Thyroid gland (tissue), 4 donors: ENCODE results near the gene ZNF423. TPM values are rescaled to one million over a fixed set of nuclear protein-coding genes. Genes with fewer than 3 reads are reported as not detected.

Source experiments
- DNase-seq, 2 donors: peaks; one replicate each; pipeline ENCODE4 v3.0.0-alpha.2; 2019
- H3K27ac ChIP-seq, 3 donors: fragments of 200-600 bp; sonication (generic); 1 replicate in 2 of 3; 2 replicates in 1 of 3; pipeline ENCODE4 v1.5.1; 2016 to 2019; ENCODE audit warnings: mild to moderate bottlenecking in 1 of 3, moderate library complexity in 1 of 3
- H3K27me3 ChIP-seq: fragments of 200-600 bp; sonication (generic); one replicate; pipeline ENCODE4 v1.5.1; 2019
- H3K36me3 ChIP-seq, 2 donors: fragments of 200-600 bp; sonication (generic); one replicate each; pipeline ENCODE4 v1.5.1; 2016 to 2019
- H3K4me1 ChIP-seq, 2 donors: fragments of 200-600 bp; sonication (generic); one replicate each; pipeline ENCODE4 v1.5.1; 2017 to 2019
- H3K4me3 ChIP-seq, 3 donors: fragments of 200-600 bp; sonication (generic); replicated peaks in 1 of 3; 1 replicate in 2 of 3; 2 replicates in 1 of 3; pipeline ENCODE4 v1.5.1; 2016; ENCODE audit warnings: mild to moderate bottlenecking in 1 of 3
- H3K9me3 ChIP-seq: fragments of 200-600 bp; sonication (generic); one replicate; pipeline ENCODE4 v1.5.1; 2017
- CTCF ChIP-seq, 6 experiments: fragments of 200-600 bp in 3 of 6; fragments of 450-650 bp in 3 of 6; sonication (generic) in 3 of 6; IDR thresholded peaks; one replicate each; pipeline ENCODE4 v1.5.1; 2016 to 2019; ENCODE audit warnings: antibody characterized with exemption in 6 of 6, mild to moderate bottlenecking in 2 of 6, inconsistent platforms in 1 of 6, moderate library complexity in 1 of 6
- POLR2A ChIP-seq, 2 donors: fragments of 450-650 bp; IDR thresholded peaks; one replicate each; pipeline ENCODE4 v1.6.1; 2017; ENCODE audit warnings: antibody characterized with exemption in 2 of 2, mild to moderate bottlenecking in 2 of 2, moderate library complexity in 1 of 2
- WGBS, 2 donors: methylation state at CpG; one replicate each; pipeline ENCODE4 v1.1.5; 2017; 5-methylcytosine and 5-hydroxymethylcytosine counted together
- intact Hi-C: fragments of 100-400 bp; cut with DNase I; formaldehyde crosslinking; loops from one replicate; pipeline ENCODE4 v1.15.1; 2023
- total RNA-seq, 4 donors: library from RNA; depleted of rRNA; stranded (reverse); fragments of >200 nt; gene quantifications; one replicate each; pipeline ENCODE4 v1.2.3, GENCODE V29; 2016

ZNF423 gene
- total RNA-seq, 4 donors from 2014 or later: 7.4 to 10.0 (median 8.5) TPM

- Histone ChIP-seq H3K4me3 (no peak overlapping the region), H3K27ac (no peak overlapping the region), H3K36me3 (no peaks in the 10 kb centered on the region), H3K27me3 (no peaks in the 10 kb centered on the region), H3K9me3 (no peaks in the 10 kb centered on the region), H3K4me1 (no peaks in the 10 kb centered on the region)
- intact Hi-C loops: no loop called here
- DNase-seq: no peak
- WGBS, 2 donors: 96 to 97% methylated on average over 9 to 10 of the region's 10 CpGs
- TF ChIP-seq CTCF (IDR thresholded peaks at IDR 0.05): no peak
- TF ChIP-seq POLR2A (IDR thresholded peaks at IDR 0.05): no peak
Observed at GRCh38 chr16:49544828-49545227, 311.1 kb downstream of the ZNF423 start.

GRCh38 chr16:49543631-49543946, 312.3 kb downstream of the ZNF423 start:
- Histone ChIP-seq H3K27me3 (no peaks in the 10 kb centered on the region), H3K36me3 (no peaks in the 10 kb centered on the region), H3K9me3 (no peaks in the 10 kb centered on the region), H3K4me3 (no peak overlapping the region), H3K4me1 (no peaks in the 10 kb centered on the region), H3K27ac (no peak overlapping the region)
- no peak for DNase-seq
- 76 to 93% methylated on average over 3 to 9 of the region's 15 CpGs for WGBS, 2 donors
- TF ChIP-seq POLR2A (IDR thresholded peaks at IDR 0.05): no peak
- TF ChIP-seq CTCF (IDR thresholded peaks at IDR 0.05): no peak
- intact Hi-C loops: no loop called here

- no peak overlapping the region for H3K27ac ChIP-seq
- H3K9me3 ChIP-seq: no peaks in the 10 kb centered on the region
- 68 to 74% methylated on average over 10 to 13 of the region's 13 CpGs for WGBS, 2 donors
- TF ChIP-seq CTCF (IDR thresholded peaks at IDR 0.05): no peak
- no peak for TF ChIP-seq POLR2A (IDR thresholded peaks at IDR 0.05)
- H3K4me3 ChIP-seq: no peak overlapping the region
- no peaks in the 10 kb centered on the region for H3K4me1 ChIP-seq
- no peaks in the 10 kb centered on the region for H3K36me3 ChIP-seq
- DNase-seq: no peak
- H3K27me3 ChIP-seq: no peaks in the 10 kb centered on the region
- intact Hi-C loops: no loop called here
Observed at GRCh38 chr16:49542946-49543630, 312.8 kb downstream of the ZNF423 start.

- H3K9me3 ChIP-seq: no peaks in the 10 kb centered on the region
- intact Hi-C loops: no loop called here
- no peaks in the 10 kb centered on the region for H3K36me3 ChIP-seq
- no peak overlapping the region for H3K4me3 ChIP-seq
- no peaks in the 10 kb centered on the region for H3K4me1 ChIP-seq
- WGBS, 2 donors: 81 to 83% methylated on average over 4 to 9 of the region's 9 CpGs
- H3K27me3 ChIP-seq: no peaks in the 10 kb centered on the region
- H3K27ac ChIP-seq: no peak overlapping the region
- no peak for DNase-seq
- no peak for TF ChIP-seq POLR2A (IDR thresholded peaks at IDR 0.05)
- no peak for TF ChIP-seq CTCF (IDR thresholded peaks at IDR 0.05)
Observed at GRCh38 chr16:49542391-49542891, 313.5 kb downstream of the ZNF423 start.

- TF ChIP-seq CTCF (IDR thresholded peaks at IDR 0.05) (no peak), POLR2A (IDR thresholded peaks at IDR 0.05) (no peak)
- Histone ChIP-seq H3K4me3 (no peak overlapping the region), H3K36me3 (no peaks in the 10 kb centered on the region), H3K9me3 (no peaks in the 10 kb centered on the region), H3K27me3 (no peaks in the 10 kb centered on the region), H3K4me1 (no peaks in the 10 kb centered on the region), H3K27ac (no peak overlapping the region)
- intact Hi-C loops: no loop called here
- WGBS, 2 donors: 90 to 95% methylated on average over 2 of the region's 2 CpGs
- no peak for DNase-seq
Observed at GRCh38 chr16:49540836-49541235, 315.1 kb downstream of the ZNF423 start.
